Loucy (cell line): ENCODE results near the gene TARBP1.

Experiments used
- H2AFZ ChIP-seq: fragments of 200-600 bp; sonication (generic); 2 replicates; pipeline ENCODE4 v1.6.0; 2016; ENCODE audit warnings: antibody characterized with exemption, mild to moderate bottlenecking, low read length, moderate library complexity
- H3F3A ChIP-seq: fragments of 200-600 bp; 2 replicates; pipeline ENCODE4 v1.6.0; 2016; ENCODE audit warnings: antibody characterized with exemption, low read depth, mild to moderate bottlenecking
- H3K27me3 ChIP-seq: fragments of 200-600 bp; sonication (generic); 2 replicates; pipeline ENCODE4 v1.6.1; 2014; ENCODE audit warnings: low read length, mild to moderate bottlenecking; ENCODE audit not compliant: insufficient read depth, poor library complexity, severe bottlenecking
- H3K36me3 ChIP-seq: fragments of 200-600 bp; sonication (generic); 2 replicates; pipeline ENCODE4 v1.6.1; 2016; ENCODE audit warnings: low read length; ENCODE audit not compliant: insufficient read depth
- H3K4me1 ChIP-seq: fragments of 200-600 bp; sonication (generic); 2 replicates; pipeline ENCODE4 v1.5.1; 2014; ENCODE audit warnings: low read length, mild to moderate bottlenecking; ENCODE audit not compliant: insufficient read depth, poor library complexity, severe bottlenecking
- H3K4me2 ChIP-seq: fragments of 200-600 bp; sonication (generic); 2 replicates; pipeline ENCODE4 v1.6.0; 2014; ENCODE audit warnings: antibody characterized with exemption, low read length, low read depth, mild to moderate bottlenecking; ENCODE audit not compliant: poor library complexity, severe bottlenecking
- H3K4me3 ChIP-seq: fragments of 200-600 bp; sonication (generic); 2 replicates; pipeline ENCODE4 v1.5.1; 2014; ENCODE audit warnings: low read length, mild to moderate bottlenecking, mixed read lengths; ENCODE audit not compliant: poor library complexity, severe bottlenecking
- H3K79me2 ChIP-seq: fragments of 200-600 bp; sonication (generic); 2 replicates; pipeline ENCODE4 v1.6.1; 2014; ENCODE audit warnings: low read length; ENCODE audit not compliant: insufficient read depth
- H3K9ac ChIP-seq: fragments of 200-600 bp; sonication (generic); 2 replicates; pipeline ENCODE4 v1.6.0; 2014; ENCODE audit warnings: mild to moderate bottlenecking, low read depth, low read length, moderate library complexity; ENCODE audit not compliant: poor library complexity, severe bottlenecking
- H3K9me2 ChIP-seq: fragments of 200-600 bp; sonication (generic); replicated peaks from 2 replicates; pipeline ENCODE4 v1.6.1; 2016; ENCODE audit warnings: low read depth, low read length, mixed read lengths
- H3K9me3 ChIP-seq: fragments of 200-600 bp; sonication (generic); 2 replicates; pipeline ENCODE4 v1.6.1; 2014; ENCODE audit warnings: mild to moderate bottlenecking, antibody characterized with exemption, low read length, low read depth; ENCODE audit not compliant: insufficient read depth
- H4K20me1 ChIP-seq: fragments of 200-600 bp; sonication (generic); 2 replicates; pipeline ENCODE4 v1.6.0; 2014; ENCODE audit warnings: antibody characterized with exemption, low read length, mild to moderate bottlenecking; ENCODE audit not compliant: insufficient read depth, poor library complexity, severe bottlenecking
- CTCF ChIP-seq: fragments of 200-600 bp; sonication (generic); conservative IDR thresholded peaks from 2 replicates; pipeline ENCODE4 v1.5.1; 2014; ENCODE audit warnings: mild to moderate bottlenecking, antibody characterized with exemption, low read length
- EZH2phosphoT487 ChIP-seq: fragments of 200-600 bp; IDR thresholded peaks from 2 replicates; pipeline ENCODE4 v1.6.1; 2018; ENCODE audit warnings: antibody characterized with exemption, mild to moderate bottlenecking, moderate library complexity, borderline replicate concordance

TARBP1 gene

GRCh38 chr1:234499943-234500245 lies 20.9 kb upstream of the TARBP1 start:
- no peaks in the 10 kb centered on the region for H3K79me2 ChIP-seq
- H3K9ac ChIP-seq = peak overlapping the region; percentile 55
- H4K20me1 ChIP-seq = no peaks in the 10 kb centered on the region
- no peaks in the 10 kb centered on the region for H3K36me3 ChIP-seq
- no peak overlapping the region for H3K4me2 ChIP-seq
- H3K4me3 ChIP-seq = no peak overlapping the region
- H2AFZ ChIP-seq = peak overlapping the region; percentile 95
- no peaks in the 10 kb centered on the region for H3F3A ChIP-seq
- H3K9me3 ChIP-seq = no peaks in the 10 kb centered on the region
- peaks cover 17% of the 10 kb centered on the region for H3K4me1 ChIP-seq
- H3K27me3 ChIP-seq = no peaks in the 10 kb centered on the region
- TF ChIP-seq CTCF = no peak
- TF ChIP-seq EZH2phosphoT487 = no peak
- no peaks in the 10 kb centered on the region for H3K9me2 ChIP-seq

- H3K36me3 ChIP-seq = no peaks in the 10 kb centered on the region
- H3K27me3 ChIP-seq = no peaks in the 10 kb centered on the region
- H3K4me3 ChIP-seq = no peak overlapping the region
- TF ChIP-seq CTCF (peak; percentile 91), EZH2phosphoT487 (no peak)
- no peaks in the 10 kb centered on the region for H3F3A ChIP-seq
- H3K79me2 ChIP-seq = no peaks in the 10 kb centered on the region
- peak overlapping the region; percentile 55 for H3K9ac ChIP-seq
- H2AFZ ChIP-seq = peak overlapping the region; percentile 95
- H3K9me2 ChIP-seq = no peaks in the 10 kb centered on the region
- H3K9me3 ChIP-seq = no peaks in the 10 kb centered on the region
- H3K4me1 ChIP-seq = peaks cover 17% of the 10 kb centered on the region
- no peaks in the 10 kb centered on the region for H4K20me1 ChIP-seq
- peak overlapping the region; percentile 12 for H3K4me2 ChIP-seq
Observed at GRCh38 chr1:234499119-234499942, 20.4 kb upstream of the TARBP1 start.

GRCh38 chr1:234498448-234499118 lies 19.6 kb upstream of the TARBP1 start:
- H3K4me2 ChIP-seq = no peak overlapping the region
- TF ChIP-seq CTCF (no peak), EZH2phosphoT487 (no peak)
- H3K4me1 ChIP-seq = peaks cover 17% of the 10 kb centered on the region
- H3K36me3 ChIP-seq = no peaks in the 10 kb centered on the region
- H2AFZ ChIP-seq = peak overlapping the region; percentile 95
- no peaks in the 10 kb centered on the region for H3K9me2 ChIP-seq
- H3F3A ChIP-seq = no peaks in the 10 kb centered on the region
- no peaks in the 10 kb centered on the region for H3K9me3 ChIP-seq
- H3K9ac ChIP-seq = peak overlapping the region; percentile 55
- no peaks in the 10 kb centered on the region for H3K27me3 ChIP-seq
- H3K79me2 ChIP-seq = no peaks in the 10 kb centered on the region
- H4K20me1 ChIP-seq = no peaks in the 10 kb centered on the region
- no peak overlapping the region for H3K4me3 ChIP-seq
